Activated T-cell treated with anti-CD3 and anti-CD28 coated beads, Interleukin-2, amount 50 U/mL, for 24 hours (primary cell): ENCODE data around the gene SPAG9.
A peak's percentile ranks its signal among the peaks of the same experiment; 100 is the strongest.
"Not testable (repeated sequence)": the region's sequence is repeated elsewhere in the genome, so short reads cannot be mapped to it uniquely, and the experiment has no call there.

Source experiments
- DNase-seq: peaks from one replicate; pipeline ENCODE4 v3.0.0-alpha.2; 2020
- H3K27ac Mint-ChIP-seq: 2 replicates; pipeline ENCODE4 v1.8.0; 2020; ENCODE audit warnings: mild to moderate bottlenecking, mixed read lengths
- H3K27me3 Mint-ChIP-seq: 2 replicates; pipeline ENCODE4 v1.8.0; 2020; ENCODE audit warnings: mixed read lengths
- H3K36me3 Mint-ChIP-seq: 2 replicates; pipeline ENCODE4 v1.8.0; 2020; ENCODE audit warnings: low read depth, mixed read lengths
- H3K4me1 Mint-ChIP-seq: 2 replicates; pipeline ENCODE4 v1.8.0; 2020; ENCODE audit warnings: low read depth, mixed read lengths
- H3K4me3 Mint-ChIP-seq: 2 replicates; pipeline ENCODE4 v1.8.0; 2020; ENCODE audit warnings: mild to moderate bottlenecking, moderate library complexity, mixed read lengths
- H3K9me3 Mint-ChIP-seq: 2 replicates; pipeline ENCODE4 v1.8.0; 2020; ENCODE audit warnings: mixed read lengths

The SPAG9 gene

DNA sequence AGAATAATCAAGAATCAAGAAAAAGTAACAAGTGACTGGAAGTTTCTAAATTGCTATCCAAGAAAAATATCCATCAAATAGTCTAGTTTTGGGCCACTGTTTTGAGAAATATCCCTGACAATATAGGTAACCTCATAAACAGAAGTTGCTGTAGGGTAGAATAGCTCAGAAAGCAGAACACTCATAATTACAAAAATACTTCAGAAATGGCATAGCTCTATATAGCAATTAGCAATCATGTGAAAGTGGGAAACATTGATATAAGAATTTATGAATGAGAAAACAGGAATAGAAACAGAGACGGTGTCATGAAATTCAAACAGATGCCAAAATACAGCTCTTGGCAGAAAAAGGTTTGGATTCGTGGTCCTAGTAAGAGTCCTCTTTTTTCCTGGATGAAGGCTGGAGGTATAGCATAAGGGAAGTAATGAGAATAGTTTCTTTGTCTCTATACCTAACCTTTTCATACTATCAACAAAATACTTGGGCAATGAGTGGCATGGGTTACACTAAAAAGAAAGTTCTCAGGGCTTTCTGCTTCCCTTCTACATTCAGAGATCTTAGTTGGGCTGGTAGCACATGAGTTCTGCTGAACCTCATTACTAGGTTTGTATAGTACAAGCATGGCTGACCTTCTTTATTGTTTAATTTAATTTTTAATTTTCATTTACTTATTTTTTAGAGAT is 33.5 kb downstream of the SPAG9 start:
- no peak for DNase-seq
- no peaks in the 10 kb centered on the region for H3K9me3 Mint-ChIP-seq

DNA sequence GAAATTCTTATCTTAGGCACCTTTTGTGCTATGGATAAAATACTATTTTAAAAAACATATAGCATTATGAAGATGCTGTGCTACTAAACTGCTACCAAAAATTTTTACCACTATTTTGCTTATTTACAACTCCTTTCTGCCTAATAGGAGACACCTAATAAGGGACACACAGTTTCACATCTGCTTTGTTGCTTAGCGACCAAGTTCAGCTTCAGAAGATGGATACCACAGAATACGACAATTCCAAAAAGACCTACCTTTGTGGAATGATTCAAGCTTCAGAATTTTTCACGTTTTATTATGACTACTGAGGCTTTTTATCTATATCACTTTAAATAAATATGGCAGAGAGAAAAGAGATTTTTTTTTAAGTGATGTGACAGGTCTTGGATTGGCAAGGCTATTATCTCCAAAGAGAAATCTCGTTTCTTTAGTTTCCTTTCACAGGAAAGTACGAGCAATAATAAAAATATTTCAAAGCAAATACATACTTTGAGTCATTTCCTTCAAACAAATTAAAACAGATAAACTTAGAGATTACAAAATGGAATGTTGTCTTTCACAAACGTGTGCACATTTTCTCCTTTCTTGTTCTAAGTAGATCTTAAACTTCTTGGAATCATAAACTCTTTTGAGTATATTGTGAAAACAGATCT is 35.4 kb downstream of the SPAG9 start:
- Mint-ChIP-seq H3K4me3 (no peak overlapping the region), H3K27me3 (no peaks in the 10 kb centered on the region), H3K36me3 (peaks cover 4% of the 10 kb centered on the region), H3K4me1 (peaks cover 33% of the 10 kb centered on the region), H3K27ac (peak overlapping the region; percentile 38), H3K9me3 (no peaks in the 10 kb centered on the region)
- no peak for DNase-seq

More for the DNA sequence above, 33.5 kb downstream of the SPAG9 start:
- no peak overlapping the region for H3K4me3 Mint-ChIP-seq
- peak overlapping the region; percentile 53 for H3K27ac Mint-ChIP-seq
- peaks cover 6% of the 10 kb centered on the region for H3K36me3 Mint-ChIP-seq
- no peaks in the 10 kb centered on the region for H3K27me3 Mint-ChIP-seq
- peaks cover 36% of the 10 kb centered on the region for H3K4me1 Mint-ChIP-seq

DNA sequence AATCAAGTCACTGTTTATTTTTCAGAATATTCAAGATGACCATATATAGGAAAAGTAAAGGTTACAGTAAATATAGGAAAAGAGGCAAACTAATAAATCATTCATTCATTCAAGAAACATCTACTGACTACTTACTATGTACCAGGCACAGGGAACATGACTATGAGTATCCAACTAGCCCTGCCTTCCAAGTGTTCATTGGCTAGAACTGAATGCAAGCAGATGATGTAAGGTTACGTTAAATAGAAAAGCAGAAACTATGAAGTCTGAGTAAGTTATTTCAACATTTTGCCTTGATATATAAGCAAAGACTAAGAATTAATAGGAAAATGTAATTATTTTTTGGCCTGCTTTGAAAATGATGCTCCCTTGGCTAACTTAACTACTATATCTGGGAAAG is 36.7 kb downstream of the SPAG9 start:
- peaks cover 33% of the 10 kb centered on the region for H3K4me1 Mint-ChIP-seq
- no peak for DNase-seq
- H3K4me3 Mint-ChIP-seq = no peak overlapping the region
- H3K27me3 Mint-ChIP-seq = no peaks in the 10 kb centered on the region
- H3K9me3 Mint-ChIP-seq = no peaks in the 10 kb centered on the region
- H3K36me3 Mint-ChIP-seq = peaks cover 13% of the 10 kb centered on the region
- no peak overlapping the region for H3K27ac Mint-ChIP-seq

DNA sequence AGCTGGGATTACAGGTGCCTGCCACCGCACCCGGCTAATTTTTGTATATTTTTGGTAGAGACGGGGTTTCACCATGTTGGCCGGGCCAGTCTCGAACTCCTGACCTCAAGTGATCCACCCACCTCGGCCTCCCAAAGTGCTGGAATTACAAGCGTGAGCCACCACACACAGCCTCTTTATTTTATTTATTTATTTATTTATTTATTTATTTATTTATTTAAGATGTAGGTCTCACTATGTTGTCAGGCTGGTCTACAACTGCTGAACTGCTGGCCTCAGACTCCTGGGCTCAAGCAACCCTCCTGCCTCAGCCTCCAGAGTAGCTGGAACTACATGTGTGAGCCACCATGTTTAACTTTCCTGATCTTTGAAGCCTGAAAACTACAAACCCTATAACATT is 37.3 kb downstream of the SPAG9 start:
- not testable (repeated sequence) for H3K27ac Mint-ChIP-seq, DNase-seq, H3K4me3 Mint-ChIP-seq, H3K9me3 Mint-ChIP-seq, H3K27me3 Mint-ChIP-seq
- Mint-ChIP-seq H3K4me1 (peaks cover 33% of the 10 kb centered on the region), H3K36me3 (peaks cover 19% of the 10 kb centered on the region)

GRCh38 chr17:51079049-51079448 is 41.6 kb downstream of the SPAG9 start:
- Mint-ChIP-seq H3K4me3 (no peak overlapping the region), H3K9me3 (no peaks in the 10 kb centered on the region), H3K27ac (no peak overlapping the region), H3K36me3 (peaks cover 46% of the 10 kb centered on the region), H3K4me1 (peaks cover 13% of the 10 kb centered on the region), H3K27me3 (no peaks in the 10 kb centered on the region)
- DNase-seq = no peak

DNA sequence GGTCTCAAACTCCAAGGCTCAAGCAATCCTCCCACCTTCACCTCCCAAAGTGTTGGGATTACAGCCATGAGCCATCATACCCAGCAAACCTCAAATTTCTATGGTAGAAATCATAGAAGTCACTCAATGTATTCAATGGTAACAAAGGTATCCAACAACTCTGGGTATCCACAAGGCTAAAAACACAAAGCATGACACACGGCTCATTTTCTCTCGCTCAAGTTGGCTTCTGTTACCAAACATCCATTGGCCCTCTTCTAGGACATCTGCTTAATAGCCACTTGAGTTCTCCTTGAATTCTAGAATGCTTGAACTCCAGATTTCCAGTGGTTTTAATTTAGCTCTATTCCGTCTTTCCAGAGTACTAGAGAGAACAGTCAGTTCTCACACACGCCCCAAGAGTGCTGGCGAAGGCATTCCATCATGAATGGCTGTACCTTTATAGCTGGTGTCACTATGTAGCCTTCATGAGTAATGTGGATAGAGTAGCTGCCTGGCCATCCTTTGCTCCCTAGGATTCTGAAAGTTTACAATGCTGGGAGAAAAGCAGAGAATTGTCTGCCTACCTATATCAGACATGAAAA is 42.6 kb downstream of the SPAG9 start:
- DNase-seq = no peak
- peaks cover 48% of the 10 kb centered on the region for H3K36me3 Mint-ChIP-seq
- peaks cover 10% of the 10 kb centered on the region for H3K4me1 Mint-ChIP-seq
- no peak overlapping the region for H3K4me3 Mint-ChIP-seq
- no peaks in the 10 kb centered on the region for H3K9me3 Mint-ChIP-seq
- no peaks in the 10 kb centered on the region for H3K27me3 Mint-ChIP-seq
- no peak overlapping the region for H3K27ac Mint-ChIP-seq

- Mint-ChIP-seq H3K4me3 (no peak overlapping the region), H3K36me3 (peaks cover 51% of the 10 kb centered on the region), H3K27ac (no peak overlapping the region), H3K4me1 (peaks cover 7% of the 10 kb centered on the region), H3K27me3 (no peaks in the 10 kb centered on the region), H3K9me3 (no peaks in the 10 kb centered on the region)
- DNase-seq = no peak
Observed at GRCh38 chr17:51076821-51077220, 43.8 kb downstream of the SPAG9 start.

- Mint-ChIP-seq H3K4me1 (peaks cover 21% of the 10 kb centered on the region), H3K9me3 (no peaks in the 10 kb centered on the region), H3K36me3 (peaks cover 19% of the 10 kb centered on the region), H3K27ac (no peak overlapping the region), H3K27me3 (no peaks in the 10 kb centered on the region), H3K4me3 (no peak overlapping the region)
- no peak for DNase-seq
Observed at GRCh38 chr17:51071556-51071955, 49.1 kb downstream of the SPAG9 start.

DNA sequence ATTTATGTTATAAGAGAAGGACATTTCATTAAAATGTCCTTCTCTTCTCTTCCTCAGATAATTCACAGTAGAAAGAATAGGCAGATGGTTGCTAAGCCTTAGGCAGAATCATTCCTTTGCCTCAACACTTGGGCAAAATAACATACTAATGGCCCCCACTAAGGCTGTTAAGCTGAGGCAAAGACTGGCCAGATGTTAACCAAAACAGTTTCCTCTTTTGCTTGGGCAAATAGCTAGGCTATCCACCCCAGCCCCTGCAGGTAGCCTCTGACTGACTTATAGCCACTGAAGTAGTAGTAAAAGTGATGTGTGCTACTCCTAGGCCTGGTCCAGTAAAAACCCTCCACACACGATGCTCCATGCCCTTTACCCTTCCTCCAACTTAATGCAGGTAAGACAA is 55.2 kb downstream of the SPAG9 start:
- H3K9me3 Mint-ChIP-seq = no peaks in the 10 kb centered on the region
- no peak for DNase-seq
- peaks cover 23% of the 10 kb centered on the region for H3K4me1 Mint-ChIP-seq
- no peak overlapping the region for H3K27ac Mint-ChIP-seq
- H3K4me3 Mint-ChIP-seq = no peak overlapping the region
- no peaks in the 10 kb centered on the region for H3K27me3 Mint-ChIP-seq
- H3K36me3 Mint-ChIP-seq = peaks cover 10% of the 10 kb centered on the region

DNA sequence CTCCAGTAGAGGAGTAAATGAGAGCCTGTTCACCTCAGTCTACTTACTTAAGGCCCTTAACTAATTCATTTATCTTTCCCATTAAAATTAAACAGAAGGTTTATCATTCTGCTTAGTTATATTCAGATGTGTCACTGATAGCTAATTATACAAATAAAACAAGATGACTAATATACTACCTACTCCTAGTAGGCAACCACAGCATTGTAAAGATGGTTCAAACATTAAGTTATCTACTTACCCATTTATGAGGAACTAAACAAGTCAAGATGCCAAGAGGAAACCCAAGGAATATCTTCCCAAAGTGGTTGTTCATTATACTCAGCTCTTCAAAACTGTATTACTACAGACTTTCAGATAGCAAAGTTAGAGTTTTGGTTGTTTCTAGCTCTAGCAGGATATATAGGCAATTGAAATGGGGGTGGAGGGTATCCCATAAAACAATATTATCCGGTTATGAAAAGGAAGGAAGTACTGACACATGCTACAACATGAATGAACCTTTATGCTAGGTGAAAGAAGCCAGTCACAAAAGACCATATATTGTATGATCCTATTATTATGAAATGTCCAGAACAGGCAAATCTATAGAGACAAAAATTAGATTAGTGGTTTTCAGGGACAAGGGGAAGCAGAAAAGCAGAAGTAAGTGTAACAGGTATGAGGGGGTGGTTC is 56.5 kb downstream of the SPAG9 start:
- H3K4me1 Mint-ChIP-seq = peaks cover 24% of the 10 kb centered on the region
- H3K36me3 Mint-ChIP-seq = peaks cover 10% of the 10 kb centered on the region
- H3K9me3 Mint-ChIP-seq = no peaks in the 10 kb centered on the region
- no peak overlapping the region for H3K4me3 Mint-ChIP-seq
- no peaks in the 10 kb centered on the region for H3K27me3 Mint-ChIP-seq
- no peak overlapping the region for H3K27ac Mint-ChIP-seq
- no peak for DNase-seq

- H3K9me3 Mint-ChIP-seq = no peaks in the 10 kb centered on the region
- H3K27me3 Mint-ChIP-seq = no peaks in the 10 kb centered on the region
- peaks cover 8% of the 10 kb centered on the region for H3K36me3 Mint-ChIP-seq
- H3K27ac Mint-ChIP-seq = no peak overlapping the region
- no peak for DNase-seq
- H3K4me3 Mint-ChIP-seq = no peak overlapping the region
- peaks cover 22% of the 10 kb centered on the region for H3K4me1 Mint-ChIP-seq
Observed at GRCh38 chr17:51060396-51060795, 60.3 kb downstream of the SPAG9 start.

DNA sequence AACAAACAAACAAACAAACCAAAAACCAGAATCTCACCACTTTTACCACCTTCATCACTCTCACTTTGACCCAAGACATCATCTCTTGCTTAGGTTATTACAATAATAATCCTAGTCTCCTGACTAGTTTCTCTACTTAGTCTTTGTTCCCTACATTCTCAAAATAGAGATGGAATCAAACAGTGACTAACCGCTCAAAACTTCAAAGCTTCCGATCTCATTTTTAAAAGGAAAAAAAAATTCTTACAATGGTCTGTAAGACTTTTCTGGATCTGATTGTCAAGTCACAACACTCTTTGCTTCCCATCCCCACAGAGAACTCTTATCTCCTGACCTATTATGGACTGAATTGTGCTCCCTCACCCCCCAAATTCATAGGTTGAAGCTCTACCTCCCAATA is 60.9 kb downstream of the SPAG9 start:
- H3K4me1 Mint-ChIP-seq = peaks cover 22% of the 10 kb centered on the region
- no peak overlapping the region for H3K4me3 Mint-ChIP-seq
- H3K36me3 Mint-ChIP-seq = peaks cover 8% of the 10 kb centered on the region
- no peaks in the 10 kb centered on the region for H3K27me3 Mint-ChIP-seq
- H3K27ac Mint-ChIP-seq = no peak overlapping the region
- DNase-seq = no peak
- H3K9me3 Mint-ChIP-seq = no peaks in the 10 kb centered on the region

DNA sequence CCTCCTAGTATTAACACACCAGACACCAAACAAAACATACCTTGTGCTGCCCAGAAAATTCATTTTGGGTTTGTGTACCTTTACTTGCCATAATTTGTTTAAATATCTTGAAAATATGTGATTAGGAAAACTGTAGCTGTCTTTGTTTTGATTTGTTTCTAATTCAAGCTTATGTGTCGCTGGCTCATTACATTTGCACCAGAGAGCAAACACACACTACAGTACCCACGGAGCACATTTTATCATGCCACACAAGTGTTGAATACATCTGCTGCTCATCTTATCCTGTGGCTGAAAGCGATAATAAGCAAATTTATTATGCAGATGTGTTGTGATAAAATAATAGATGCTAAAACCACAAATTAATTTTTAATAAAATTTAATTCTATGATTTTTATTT is 63.1 kb downstream of the SPAG9 start:
- no peak for DNase-seq
- peaks cover 2% of the 10 kb centered on the region for H3K36me3 Mint-ChIP-seq
- H3K27me3 Mint-ChIP-seq = no peaks in the 10 kb centered on the region
- H3K4me3 Mint-ChIP-seq = no peak overlapping the region
- H3K4me1 Mint-ChIP-seq = peaks cover 15% of the 10 kb centered on the region
- no peak overlapping the region for H3K27ac Mint-ChIP-seq
- H3K9me3 Mint-ChIP-seq = no peaks in the 10 kb centered on the region

- H3K27me3 Mint-ChIP-seq = no peaks in the 10 kb centered on the region
- DNase-seq = no peak
- H3K36me3 Mint-ChIP-seq = peaks cover 4% of the 10 kb centered on the region
- H3K9me3 Mint-ChIP-seq = no peaks in the 10 kb centered on the region
- H3K4me1 Mint-ChIP-seq = peaks cover 15% of the 10 kb centered on the region
- no peak overlapping the region for H3K4me3 Mint-ChIP-seq
- H3K27ac Mint-ChIP-seq = peak overlapping the region; percentile 61
Observed at GRCh38 chr17:51056813-51057510, 63.7 kb downstream of the SPAG9 start.
